ACHN (cell line): ENCODE results near the gene ZNF274.
A peak's percentile ranks its signal among the peaks of the same experiment; 100 is the strongest.
"Not testable (repeated sequence)": the region's sequence is repeated elsewhere in the genome, so short reads cannot be mapped to it uniquely, and the experiment has no call there.

Experiments
- DNase-seq: peaks from one replicate; pipeline ENCODE4 v3.0.0-alpha.2; 2015
- in situ Hi-C: cut with HindIII; loops from 2 replicates; pipeline ENCODE4 v1.10.0; 2017; ENCODE audit warnings: low sequenced_read_pairs, low pct_ligation_motif_present, low pct_unique_long_range_greater_than_20kb

Gene ZNF274

DNA sequence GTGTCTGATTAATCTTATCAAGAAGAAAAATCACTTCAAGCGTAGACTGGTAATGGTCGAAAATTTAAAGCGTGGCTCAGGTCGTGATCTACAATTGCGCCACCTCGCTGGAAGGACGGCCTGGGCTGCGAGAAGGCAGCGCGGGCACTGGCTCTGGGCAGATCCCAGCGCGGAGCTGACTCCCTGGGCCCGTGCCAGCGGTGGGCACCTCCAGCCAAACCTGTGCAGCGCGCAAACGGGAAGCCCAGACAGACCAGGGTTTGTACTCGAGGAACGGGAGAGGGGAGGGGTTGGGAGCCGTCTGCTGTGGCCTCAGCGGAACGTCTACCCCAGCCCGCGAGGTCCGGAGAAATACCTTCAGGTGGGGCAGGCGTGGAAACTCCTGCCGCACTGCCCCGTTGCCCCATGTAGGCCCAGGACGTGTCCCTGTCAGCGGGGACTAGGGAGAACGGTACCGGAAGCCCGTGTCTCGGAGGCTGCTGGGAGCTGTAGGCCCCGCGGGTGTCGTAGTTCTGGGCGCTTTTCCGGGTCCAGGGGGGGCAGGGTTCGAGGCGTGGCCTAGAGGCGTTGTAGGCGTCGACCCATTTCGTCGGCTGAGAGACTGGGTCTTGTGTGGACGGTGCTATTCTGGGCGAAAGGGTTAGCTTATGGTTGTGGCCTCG is 21.1 kb downstream of the ZNF274 start:
- in situ Hi-C loops = no loop called here
- no peak for DNase-seq

DNA sequence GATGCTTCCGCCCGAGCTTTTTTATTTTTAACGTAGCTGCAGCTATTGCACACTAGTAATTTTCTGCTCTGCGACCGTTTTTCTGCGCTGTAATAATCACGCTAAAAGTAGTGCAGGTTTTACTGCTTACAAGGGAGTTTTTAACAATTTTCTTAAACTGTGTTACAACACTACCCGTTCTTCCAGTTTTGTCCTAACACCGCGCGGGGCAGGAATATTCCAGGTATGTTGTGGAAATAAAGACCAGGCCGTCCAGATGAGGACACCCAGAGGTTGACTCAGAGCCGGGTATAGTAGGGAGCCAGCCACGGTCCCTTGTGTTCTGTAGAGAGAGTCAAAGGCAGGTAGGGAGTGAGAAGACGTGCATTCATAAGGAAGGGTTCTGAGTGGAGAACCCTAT is 21.7 kb downstream of the ZNF274 start:
- no peak for DNase-seq
- in situ Hi-C loops = no loop called here

DNA sequence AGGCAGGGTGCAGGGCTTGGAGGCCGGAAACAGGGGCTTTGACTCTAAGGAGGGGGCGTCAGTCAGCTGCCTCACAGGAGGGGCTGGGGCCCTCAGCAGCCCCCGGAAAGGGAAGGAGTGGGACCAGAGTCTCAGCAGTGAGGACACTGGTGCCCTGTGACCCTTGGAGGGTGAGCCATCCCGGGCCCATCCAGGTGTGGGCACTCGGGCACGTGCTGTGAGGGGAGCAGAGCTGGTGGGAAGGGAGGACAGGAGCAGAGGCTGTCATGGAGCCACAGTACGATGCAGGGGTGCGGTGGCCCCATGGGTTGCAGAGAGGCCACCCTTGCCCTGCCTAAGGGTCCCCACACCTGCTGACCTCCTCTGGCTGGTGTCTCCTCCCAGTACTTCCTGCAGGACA is 26.7 kb downstream of the ZNF274 start:
- DNase-seq = no peak
- in situ Hi-C loops = no loop called here

DNA sequence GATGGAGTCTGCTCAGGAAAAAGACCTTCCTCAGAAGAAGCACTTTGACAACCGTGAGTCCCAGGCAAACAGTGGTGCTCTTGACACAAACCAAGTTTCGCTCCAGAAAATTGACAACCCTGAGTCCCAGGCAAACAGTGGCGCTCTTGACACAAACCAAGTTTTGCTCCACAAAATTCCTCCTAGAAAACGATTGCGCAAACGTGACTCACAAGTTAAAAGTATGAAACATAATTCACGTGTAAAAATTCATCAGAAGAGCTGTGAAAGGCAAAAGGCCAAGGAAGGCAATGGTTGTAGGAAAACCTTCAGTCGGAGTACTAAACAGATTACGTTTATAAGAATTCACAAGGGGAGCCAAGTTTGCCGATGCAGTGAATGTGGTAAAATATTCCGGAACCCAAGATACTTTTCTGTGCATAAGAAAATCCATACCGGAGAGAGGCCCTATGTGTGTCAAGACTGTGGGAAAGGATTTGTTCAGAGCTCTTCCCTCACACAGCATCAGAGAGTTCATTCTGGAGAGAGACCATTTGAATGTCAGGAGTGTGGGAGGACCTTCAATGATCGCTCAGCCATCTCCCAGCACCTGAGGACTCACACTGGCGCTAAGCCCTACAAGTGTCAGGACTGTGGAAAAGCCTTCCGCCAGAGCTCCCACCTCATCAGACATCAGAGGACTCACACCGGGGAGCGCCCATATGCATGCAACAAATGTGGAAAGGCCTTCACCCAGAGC is 29.6 kb downstream of the ZNF274 start:
- DNase-seq = no peak
- in situ Hi-C loops = no loop called here

DNA sequence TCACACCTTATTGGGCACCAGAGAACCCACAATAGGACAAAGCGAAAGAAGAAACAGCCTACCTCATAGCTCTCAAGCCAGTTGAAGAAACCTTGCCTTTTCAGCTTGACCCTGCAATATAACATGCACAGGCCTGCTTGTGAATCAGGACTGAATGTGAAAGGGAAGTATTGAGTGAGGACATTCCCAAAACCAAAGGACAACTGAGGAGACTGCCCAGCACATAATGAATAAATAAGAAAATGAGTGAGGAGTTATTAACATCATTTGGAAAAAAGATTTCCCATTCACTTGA is 30.2 kb downstream of the ZNF274 start:
- in situ Hi-C loops = no loop called here
- no peak for DNase-seq

DNA sequence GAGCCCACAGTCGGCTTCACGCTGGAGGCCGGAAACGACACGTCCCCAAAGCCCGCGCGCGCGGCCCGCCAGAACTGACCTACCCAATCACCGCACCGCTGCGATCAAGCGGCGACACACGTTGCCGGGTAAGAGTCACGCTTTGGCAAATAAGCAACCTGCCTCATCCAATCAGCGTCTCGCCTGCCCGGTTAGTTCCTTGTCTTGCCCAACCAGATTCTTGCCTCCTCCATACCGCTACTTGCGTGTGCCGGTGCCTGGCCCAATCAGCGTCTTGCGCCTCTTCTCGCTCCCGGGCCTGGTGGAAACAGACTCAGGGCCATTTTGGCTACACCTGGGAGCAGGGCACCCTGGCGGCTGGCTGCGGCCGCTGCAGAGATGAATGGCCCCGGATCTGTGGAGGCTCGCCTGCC is 34.2 kb downstream of the ZNF274 start:
- no peak for DNase-seq
- in situ Hi-C loops = no loop called here

DNA sequence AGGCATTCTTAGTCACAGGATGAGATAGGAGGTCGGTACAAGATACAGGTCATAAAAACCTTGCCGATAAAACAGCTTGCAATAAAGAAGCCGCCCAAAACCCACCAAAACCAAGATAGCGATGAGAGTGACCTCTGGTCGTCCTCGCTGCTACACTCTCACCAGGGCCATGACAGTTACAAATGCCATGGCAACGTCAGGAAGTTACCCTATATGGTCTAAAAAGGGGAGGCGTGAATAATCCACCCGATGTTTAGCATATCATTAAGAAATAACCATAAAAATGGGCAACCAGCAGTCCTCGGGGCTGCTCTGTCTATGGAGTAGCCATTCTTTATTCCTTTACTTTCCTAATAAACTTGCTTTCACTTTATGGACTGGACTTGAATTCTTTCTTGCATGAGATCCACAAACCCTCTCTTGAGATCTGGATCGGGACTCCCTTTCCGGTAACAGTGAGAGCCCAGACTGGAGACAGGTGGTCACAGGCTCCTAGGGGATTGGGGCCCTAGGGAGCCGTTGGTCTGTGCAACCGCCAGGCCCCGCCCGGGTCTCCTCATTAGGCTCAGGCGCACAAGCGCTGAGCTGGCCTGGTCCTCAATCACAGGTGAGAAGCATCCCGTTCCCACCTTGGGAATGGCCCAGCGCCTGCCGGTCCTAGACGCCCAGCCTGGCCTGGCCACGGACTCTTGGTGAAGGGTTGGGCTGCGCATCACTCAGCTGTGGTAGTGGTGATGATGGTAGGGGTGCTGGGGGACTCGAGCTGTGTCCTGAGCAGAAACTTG is 34.9 kb downstream of the ZNF274 start:
- in situ Hi-C loops = no loop called here
- DNase-seq = no peak

DNA sequence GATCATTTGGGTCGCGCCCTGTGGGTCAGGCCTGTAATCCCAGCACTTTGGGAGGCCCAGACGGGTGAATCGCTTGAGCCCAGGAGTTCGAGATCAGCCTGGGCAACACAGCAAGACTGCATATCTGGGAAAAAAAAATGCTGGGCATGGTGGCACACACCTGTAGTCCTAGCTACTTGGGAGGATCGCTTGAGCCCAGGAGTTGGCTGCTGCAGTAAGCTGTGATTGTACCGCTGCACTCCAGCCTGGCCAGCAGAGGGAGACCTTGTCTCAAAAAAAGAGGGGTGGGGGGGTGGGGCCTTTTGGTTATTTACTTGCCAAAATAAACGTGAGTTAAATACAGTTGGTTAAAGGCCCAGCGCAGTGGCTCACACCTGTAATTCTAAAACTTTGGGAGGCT is 36.0 kb downstream of the ZNF274 start:
- in situ Hi-C loops = no loop called here
- DNase-seq = peak; percentile 22

DNA sequence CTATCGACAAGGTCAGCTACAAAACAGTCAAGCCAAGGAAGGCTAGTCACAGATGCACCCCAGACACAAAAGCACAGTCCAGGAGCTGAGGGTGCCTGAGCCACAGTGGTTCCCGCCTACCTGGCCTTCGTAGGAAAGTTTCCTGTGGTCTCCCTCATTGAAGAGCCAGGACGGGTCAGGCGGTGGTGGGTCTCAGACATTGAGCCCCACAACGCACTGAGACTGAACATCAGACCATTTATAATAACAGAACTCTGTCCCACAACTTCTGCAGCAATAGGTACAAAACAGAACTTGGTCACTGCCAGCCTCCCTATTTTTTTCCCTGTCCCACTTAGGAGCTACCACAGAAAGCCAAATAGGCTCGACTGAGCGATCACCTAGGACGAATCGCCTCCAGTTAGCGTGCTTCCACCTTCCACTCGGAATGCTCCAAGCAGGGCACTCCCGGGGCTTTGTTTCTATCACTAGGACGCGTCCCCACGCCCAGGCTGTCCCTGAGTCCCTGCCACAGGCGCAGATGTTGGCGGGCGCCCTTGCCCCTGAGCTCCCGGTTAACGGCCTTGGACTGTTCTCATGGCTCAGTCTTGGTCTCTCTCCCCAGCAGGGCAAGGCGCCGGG is 45.2 kb downstream of the ZNF274 start:
- in situ Hi-C loops = no loop called here
- DNase-seq = no peak

DNA sequence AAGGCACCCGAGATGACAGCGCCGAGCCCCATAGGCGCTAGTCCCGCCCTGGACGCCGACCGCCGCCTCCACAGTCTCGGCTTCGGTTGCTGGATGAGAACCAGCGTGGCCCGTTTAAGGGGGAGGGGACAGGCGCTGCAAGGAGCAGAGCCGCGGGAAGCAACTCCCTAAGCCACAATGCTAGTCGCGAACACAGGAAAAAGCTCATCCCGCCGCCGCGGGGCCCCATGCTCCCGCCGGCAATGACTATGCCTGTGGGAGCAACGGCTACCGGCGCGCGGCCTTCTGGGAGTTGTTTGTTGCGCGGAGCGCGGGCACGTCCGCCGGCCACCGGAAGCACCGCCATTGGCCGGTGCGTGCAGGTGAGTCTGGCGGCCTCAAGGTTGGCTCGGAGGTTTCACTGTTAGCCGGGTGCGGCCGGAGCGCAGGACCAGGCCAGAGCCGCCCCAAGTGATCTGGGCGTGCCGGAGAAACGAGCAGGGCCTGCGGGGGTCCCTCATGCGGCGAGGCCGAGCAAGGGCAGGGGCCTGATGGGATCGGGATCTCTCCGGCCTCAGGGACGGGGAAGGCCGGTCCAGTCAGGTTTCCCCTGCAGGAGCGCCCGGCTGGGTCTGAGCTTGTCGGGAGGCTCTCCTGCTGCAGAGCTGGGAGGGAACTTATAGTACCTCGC is 45.9 kb downstream of the ZNF274 start, which contains the start of gene ZNF544:
Gene ZNF544 (plus strand): TSS at position 330 of the 670 bp plus-strand sequence. CDS start 15,110 bp downstream, outside the sequence.
- in situ Hi-C loops = no loop called here
- DNase-seq = no peak

DNA sequence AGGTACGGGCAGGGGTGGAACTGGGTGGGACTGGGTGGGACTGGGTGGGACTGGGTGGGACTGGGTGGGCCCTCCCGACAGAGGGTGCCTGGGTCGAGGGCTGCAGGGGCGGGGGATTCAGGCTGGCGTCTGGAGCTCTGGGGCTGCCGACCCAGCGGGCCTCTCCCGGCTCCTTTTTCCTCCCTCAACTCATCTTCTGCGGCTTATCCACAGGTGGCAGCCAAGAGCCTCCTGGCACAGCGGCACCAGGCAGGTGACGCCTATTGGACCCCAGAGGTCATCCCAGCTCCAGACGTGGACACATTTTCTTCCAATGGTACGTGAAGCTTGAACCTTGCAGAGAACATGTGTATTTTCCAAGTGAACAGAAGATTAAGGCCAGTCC is 46.4 kb downstream of the ZNF274 start:
- in situ Hi-C loops = no loop called here

DNA sequence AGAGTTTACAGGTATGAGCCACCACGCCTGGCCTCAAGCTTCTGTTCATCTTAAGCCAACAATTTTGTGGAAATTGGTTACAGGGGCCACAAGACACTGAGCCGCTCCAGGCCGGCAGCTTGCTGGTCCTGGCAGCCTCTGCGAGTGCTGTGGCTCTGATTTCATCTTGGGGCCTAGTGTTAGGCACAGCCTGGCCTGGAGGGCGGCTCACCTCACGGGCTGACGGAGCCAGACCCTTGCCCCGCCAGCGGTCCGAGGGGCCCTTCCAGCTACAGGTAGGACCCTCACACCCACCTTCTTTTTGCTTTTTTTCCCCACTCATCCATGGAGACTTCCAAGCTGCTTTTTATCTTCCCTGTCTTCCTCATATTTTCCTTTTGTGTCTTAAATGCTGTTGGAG is 54.5 kb downstream of the ZNF274 start:
- in situ Hi-C loops = no loop called here
- DNase-seq = no peak

More for the DNA sequence above, 46.4 kb downstream of the ZNF274 start:
- no peak for DNase-seq

DNA sequence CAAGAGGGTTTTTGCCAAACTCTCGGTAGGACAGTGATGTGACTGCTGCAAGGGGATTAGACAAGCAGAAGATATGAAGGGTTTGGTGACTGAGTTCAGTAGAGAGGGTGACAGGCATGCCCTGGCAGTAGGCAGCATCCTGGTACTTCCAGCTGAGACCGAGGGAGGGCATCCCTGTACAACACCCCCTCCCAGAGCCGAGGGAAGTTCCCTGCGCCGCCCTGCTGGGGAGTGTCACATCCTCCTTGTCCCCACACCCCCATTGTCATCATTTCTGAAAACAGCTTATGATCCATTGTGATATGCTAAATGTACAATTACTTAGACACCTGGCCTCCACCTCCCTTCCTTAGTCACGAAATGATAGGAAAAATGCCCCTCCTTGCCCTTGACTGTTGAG is 60.5 kb downstream of the ZNF274 start:
- in situ Hi-C loops = no loop called here
- no peak for DNase-seq

DNA sequence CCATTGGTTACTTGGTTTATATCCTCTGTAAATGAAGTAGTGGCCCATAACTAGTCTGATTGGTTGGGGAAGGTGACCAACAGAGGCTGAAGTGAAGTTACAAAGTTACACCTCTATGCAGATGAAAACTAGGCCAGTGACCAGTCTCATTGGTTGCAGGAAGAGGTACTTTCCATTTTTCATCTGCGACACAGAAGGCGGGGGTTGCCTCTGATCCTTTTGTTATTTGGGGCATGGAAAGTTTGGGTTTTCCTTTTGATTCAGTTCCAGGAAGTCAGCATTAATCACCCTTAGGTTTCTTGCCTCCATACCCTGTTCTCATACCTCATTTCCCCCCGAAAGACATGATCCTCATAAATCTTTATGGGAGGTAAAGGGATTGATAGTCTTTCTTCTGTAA is 66.0 kb downstream of the ZNF274 start:
- in situ Hi-C loops = no loop called here
- DNase-seq = no peak

DNA sequence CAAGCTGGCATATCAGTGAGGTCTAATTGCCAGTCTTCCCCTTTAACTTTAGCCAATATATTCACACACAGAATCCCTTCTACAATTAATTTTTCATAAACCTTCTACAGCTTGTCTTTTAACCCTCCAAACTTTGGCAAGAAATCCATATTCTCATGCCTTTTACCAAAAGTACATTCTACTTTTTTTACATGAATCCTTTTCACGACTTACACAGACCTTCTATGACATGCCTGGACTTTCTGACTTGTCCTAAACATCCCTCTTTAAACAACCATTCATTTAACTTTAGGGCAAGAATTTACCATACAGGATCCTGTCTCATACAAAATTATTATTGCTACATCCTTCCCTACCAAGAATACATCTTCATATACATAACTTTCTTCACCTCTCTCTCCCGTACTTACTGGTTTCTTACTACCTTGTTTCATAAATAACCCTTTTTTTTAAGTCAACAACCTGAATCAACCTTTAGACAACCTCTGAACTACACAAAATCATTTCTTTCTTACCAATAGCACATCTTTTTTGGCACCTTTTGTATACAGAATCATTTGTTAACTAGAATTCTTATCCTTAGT is 69.3 kb downstream of the ZNF274 start:
- in situ Hi-C loops = no loop called here
- peak; percentile 10 for DNase-seq

DNA sequence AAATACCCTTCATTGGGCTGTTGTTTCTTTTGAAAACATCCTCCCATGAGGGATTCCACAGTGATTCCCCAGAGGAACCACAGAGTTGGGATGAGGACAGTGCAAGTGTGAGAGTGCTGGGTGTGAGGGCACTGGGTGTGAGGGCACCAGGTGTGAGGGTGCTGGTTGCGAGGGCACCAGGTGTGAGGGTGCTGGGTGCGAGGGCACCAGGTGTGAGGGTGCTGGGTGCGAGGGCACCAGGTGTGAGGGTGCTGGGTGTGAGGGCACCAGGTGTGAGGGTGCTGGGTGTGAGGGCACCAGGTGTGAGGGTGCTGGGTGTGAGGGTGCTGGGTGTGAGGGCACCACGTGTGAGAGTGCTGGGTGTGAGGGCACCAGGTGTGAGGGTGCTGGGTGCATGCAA is 75.4 kb downstream of the ZNF274 start:
- DNase-seq, in situ Hi-C loops: not testable (repeated sequence)

DNA sequence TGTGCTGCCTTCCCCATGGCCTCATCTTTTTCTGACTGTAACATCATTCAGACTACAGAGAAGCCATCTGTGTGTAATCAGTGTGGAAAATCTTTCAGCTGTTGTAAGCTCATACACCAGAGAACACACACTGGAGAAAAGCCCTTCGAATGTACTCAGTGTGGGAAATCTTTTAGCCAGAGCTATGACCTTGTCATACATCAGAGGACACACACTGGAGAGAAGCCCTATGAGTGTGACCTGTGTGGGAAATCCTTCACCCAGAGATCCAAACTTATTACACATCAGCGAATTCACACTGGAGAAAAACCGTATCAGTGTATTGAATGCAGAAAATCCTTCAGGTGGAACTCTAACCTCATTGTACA is 78.7 kb downstream of the ZNF274 start:
- no peak for DNase-seq
- in situ Hi-C loops = no loop called here
